Testis (tissue), 5 donors: ENCODE measurements around the gene TCEAL9. TPM values are rescaled to one million over a fixed set of nuclear protein-coding genes. Genes with fewer than 3 reads are reported as not detected.

Source experiments
- DNase-seq: peaks from one replicate; pipeline ENCODE4 v3.0.0-alpha.2; 2019
- H3K27ac ChIP-seq, 2 donors: fragments of 200-600 bp; sonication (generic); one replicate each; pipeline ENCODE4 v1.5.1; 2019
- H3K27me3 ChIP-seq: fragments of 200-600 bp; sonication (generic); one replicate; pipeline ENCODE4 v1.5.1; 2019
- H3K36me3 ChIP-seq: fragments of 200-600 bp; sonication (generic); one replicate; pipeline ENCODE4 v1.5.1; 2017; ENCODE audit warnings: low read depth; ENCODE audit errors: missing control alignments
- H3K4me1 ChIP-seq: fragments of 200-600 bp; sonication (generic); one replicate; pipeline ENCODE4 v1.5.1; 2019
- H3K4me3 ChIP-seq, 2 donors: fragments of 200-600 bp; sonication (generic); one replicate each; pipeline ENCODE4 v1.5.1; 2017 to 2019
- H3K9me3 ChIP-seq: fragments of 200-600 bp; sonication (generic); one replicate; pipeline ENCODE4 v1.5.1; 2017
- CTCF ChIP-seq, 3 experiments: fragments of 450-650 bp in 2 of 3; fragments of 200-600 bp in 1 of 3; sonication (generic) in 1 of 3; IDR thresholded peaks; one replicate each; pipeline ENCODE4 v1.5.1; 2016 to 2019; ENCODE audit warnings: antibody characterized with exemption in 3 of 3, mild to moderate bottlenecking in 2 of 3, moderate library complexity in 1 of 3
- POLR2A ChIP-seq: fragments of 450-650 bp; IDR thresholded peaks from one replicate; pipeline ENCODE4 v1.6.1; 2017; ENCODE audit warnings: antibody characterized with exemption, mild to moderate bottlenecking, moderate library complexity
- WGBS, 2 donors: methylation state at CpG; one replicate each; pipeline ENCODE4 v1.1.5; 2018; 5-methylcytosine and 5-hydroxymethylcytosine counted together
- intact Hi-C: fragments of 100-400 bp; cut with DNase I; formaldehyde crosslinking; loops from one replicate; pipeline ENCODE4 v1.15.1; 2023; ENCODE audit warnings: low total_unique reads
- long read RNA-seq, 2 donors: transcript quantifications; one replicate each; lab custom pipeline, GENCODE V29; 2026
- polyA plus RNA-seq: library from polyadenylated mRNA; stranded (reverse); fragments of 350-450 nt; fragmentation: Illumina TruSeq; extraction: RNeasy Lipid Tissue Mini Kit (QIAGEN cat#74804); gene quantifications from one replicate; pipeline ENCODE4 v1.2.3, GENCODE V29; 2014; ENCODE audit warnings: low read depth, low replicate concordance; ENCODE audit not compliant: insufficient read depth
- total RNA-seq, 2 donors: library from RNA; depleted of rRNA; stranded (reverse); fragments of >200 nt; gene quantifications; one replicate each; pipeline ENCODE4 v1.2.3, GENCODE V29; 2016

TCEAL9 gene, protein sequence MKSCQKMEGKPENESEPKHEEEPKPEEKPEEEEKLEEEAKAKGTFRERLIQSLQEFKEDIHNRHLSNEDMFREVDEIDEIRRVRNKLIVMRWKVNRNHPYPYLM
- 10 to 100 TPM; 99.4 to 99.7 TPM for total RNA-seq
- 74.9 TPM for polyA plus RNA-seq
- long read RNA-seq, donor 1, transcript TCEAL9-202 (3 exons, 1,033 nt): major isoform, 147 of 258 reads
- long read RNA-seq, donor 1, transcript TCEAL9-201 (2 exons, 699 nt): minor isoform, 27 of 258 reads
- long read RNA-seq, donor 1, transcript TCEAL9-203 (1 exons, 1,938 nt): minor isoform, 57 of 258 reads
- long read RNA-seq, donor 1, partial matches to known transcripts: 18 of 258 reads
- long read RNA-seq, donor 1, other reads (novel, unspliced or antisense): 9 of 258 reads
- long read RNA-seq, donor 2, transcript TCEAL9-203 (1 exons, 1,938 nt): minor isoform, 36 of 176 reads
- long read RNA-seq, donor 2, transcript TCEAL9-201 (2 exons, 699 nt): minor isoform, 22 of 176 reads
- long read RNA-seq, donor 2, transcript TCEAL9-202 (3 exons, 1,033 nt): major isoform, 94 of 176 reads
- long read RNA-seq, donor 2, partial matches to known transcripts: 24 of 176 reads
- long read RNA-seq, donor 2, other reads (novel, unspliced or antisense): 0 of 176 reads

GRCh38 chrX:103356130-103356798, at the start of gene TCEAL9:
Gene TCEAL9 (plus strand): TSS chrX:103356506. CDS start chrX:103357685, 1,179 bp downstream.
- no peaks in the 10 kb centered on the region for H3K9me3 ChIP-seq
- H3K27me3 ChIP-seq: no peaks in the 10 kb centered on the region
- H3K4me3 ChIP-seq: peak within 1 kb of the TSS; percentile 69 to 82
- intact Hi-C loops: loop anchor here (10.0 kb wide), 1 partner anchor 329 kb away; the partner anchor contains the start of gene MORF4L2
- DNase-seq: peak; percentile 85
- H3K27ac ChIP-seq: peak within 1 kb of the TSS; percentile 95 to 97
- H3K4me1 ChIP-seq: no peaks in the 10 kb centered on the region
- H3K36me3 ChIP-seq: no peaks in the 10 kb centered on the region
- WGBS, 2 donors: 0% methylated on average over 11 to 18 of the region's 18 CpGs
- TF ChIP-seq CTCF (IDR thresholded peaks at IDR 0.05) (no peak), POLR2A (peak; percentile 58)

GRCh38 chrX:103309860-103310554, 46.3 kb upstream of the TCEAL9 start:
- no peak for DNase-seq
- TF ChIP-seq POLR2A: no peak
- TF ChIP-seq CTCF (IDR thresholded peaks at IDR 0.05): no peak
- intact Hi-C loops: no loop called here

DNA sequence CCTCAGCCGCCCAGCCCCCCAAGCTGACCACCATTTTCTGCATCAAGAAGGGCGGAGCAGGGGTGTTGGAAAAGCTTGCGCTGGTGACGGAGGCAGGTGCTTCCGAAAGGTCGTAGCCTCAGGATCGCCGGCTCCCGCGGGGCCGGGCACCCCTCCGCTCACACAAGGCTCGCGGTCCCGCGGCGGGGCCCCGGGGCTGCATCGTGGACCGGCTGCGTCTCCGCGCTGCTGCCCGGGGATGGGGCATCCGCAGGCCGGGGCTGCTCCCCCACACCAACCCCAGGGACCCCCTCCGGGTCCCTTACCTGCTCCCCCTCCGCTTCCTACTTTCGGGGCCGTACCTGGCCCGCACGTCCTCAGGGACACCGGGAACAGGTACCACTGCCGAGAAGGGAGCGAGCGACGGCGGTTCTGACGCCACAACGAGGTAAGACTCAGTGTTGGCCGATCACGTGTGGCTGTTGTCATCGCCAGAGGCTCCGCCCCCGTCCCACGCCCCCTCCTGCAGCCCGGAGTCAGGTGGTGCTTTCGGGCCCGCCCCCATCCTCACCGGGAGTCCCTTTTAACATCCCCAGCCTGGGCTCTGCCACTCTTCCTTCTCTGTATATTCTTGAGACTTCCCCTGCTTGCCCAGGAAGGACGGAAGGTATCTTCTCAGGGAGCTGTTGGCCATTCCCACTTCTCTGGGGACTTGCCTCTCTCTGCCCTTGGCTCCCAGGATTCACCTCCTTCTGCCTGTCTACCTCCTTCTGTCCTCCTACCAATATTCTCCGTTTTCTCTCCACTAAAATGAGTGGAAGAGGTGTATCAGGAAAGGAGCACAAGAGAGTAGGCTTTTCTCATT, 45.5 kb upstream of the TCEAL9 start, which contains the start of gene BEX2:
TSS of gene BEX2 (minus strand) at position 436 of the 844 bp plus-strand sequence. CDS start 1,014 bp downstream, outside the sequence.
- Histone ChIP-seq H3K9me3 (no peaks in the 10 kb centered on the region), H3K27ac (peak within 1 kb of the TSS; percentile 61 to 85), H3K4me1 (no peaks in the 10 kb centered on the region), H3K36me3 (no peaks in the 10 kb centered on the region), H3K27me3 (no peaks in the 10 kb centered on the region), H3K4me3 (peak within 1 kb of the TSS; percentile 49 to 73)
- 1 to 12% methylated on average over 2 to 28 of the region's 52 CpGs for WGBS, 2 donors
- no peak for TF ChIP-seq CTCF (IDR thresholded peaks at IDR 0.05)
- peak; percentile 33 for TF ChIP-seq POLR2A
- intact Hi-C loops: no loop called here
- DNase-seq: peak; percentile 92

More at GRCh38 chrX:103309860-103310554, 46.3 kb upstream of the TCEAL9 start:
- H3K4me3 ChIP-seq: peak overlapping the region; percentile 49 to 73
- no peaks in the 10 kb centered on the region for H3K27me3 ChIP-seq
- no peaks in the 10 kb centered on the region for H3K4me1 ChIP-seq
- no peaks in the 10 kb centered on the region for H3K36me3 ChIP-seq
- H3K9me3 ChIP-seq: no peaks in the 10 kb centered on the region
- whole genome bisulfite sequencing, 2 donors: 14 to 34% methylated on average over 5 to 11 of the region's 32 CpGs
- peak overlapping the region; percentile 61 to 85 for H3K27ac ChIP-seq

DNA sequence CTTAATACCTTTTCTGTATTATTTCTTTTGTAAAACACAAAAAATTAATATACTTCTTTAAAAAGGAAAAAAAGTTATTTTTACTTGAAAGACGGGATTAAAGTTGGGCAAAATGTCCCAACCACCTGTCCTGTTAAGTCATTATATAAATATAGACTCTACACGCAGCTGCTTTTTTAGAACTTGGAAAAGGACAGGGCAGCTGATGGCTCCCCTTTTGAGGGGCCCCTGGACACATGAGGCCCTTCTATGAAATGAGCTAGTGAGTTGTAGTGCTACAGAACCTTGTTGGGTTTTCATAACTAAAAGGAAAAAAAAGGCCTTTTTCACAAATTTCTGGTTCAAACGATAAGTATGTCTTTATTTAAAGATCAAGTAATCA, 44.9 kb upstream of the TCEAL9 start:
- Histone ChIP-seq H3K27ac (no peak overlapping the region), H3K4me1 (no peaks in the 10 kb centered on the region), H3K27me3 (no peaks in the 10 kb centered on the region), H3K4me3 (no peak overlapping the region), H3K36me3 (no peaks in the 10 kb centered on the region), H3K9me3 (no peaks in the 10 kb centered on the region)
- TF ChIP-seq POLR2A (no peak), CTCF (IDR thresholded peaks at IDR 0.05) (no peak)
- 53 to 58% methylated on average over 3 of the region's 3 CpGs for WGBS, 2 donors
- intact Hi-C loops: no loop called here
- DNase-seq: no peak
